ENCODE data around the gene KISS1. TPM values are rescaled to one million over a fixed set of nuclear protein-coding genes. Genes with fewer than 3 reads are reported as not detected.
"Not testable (repeated sequence)": the region's sequence is repeated elsewhere in the genome, so short reads cannot be mapped to it uniquely, and the experiment has no call there.

The KISS1 gene, protein sequence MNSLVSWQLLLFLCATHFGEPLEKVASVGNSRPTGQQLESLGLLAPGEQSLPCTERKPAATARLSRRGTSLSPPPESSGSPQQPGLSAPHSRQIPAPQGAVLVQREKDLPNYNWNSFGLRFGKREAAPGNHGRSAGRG
- not detected for total RNA-seq
- long read RNA-seq, donor 1: 0 reads
- long read RNA-seq, donor 2: 0 reads

DNA sequence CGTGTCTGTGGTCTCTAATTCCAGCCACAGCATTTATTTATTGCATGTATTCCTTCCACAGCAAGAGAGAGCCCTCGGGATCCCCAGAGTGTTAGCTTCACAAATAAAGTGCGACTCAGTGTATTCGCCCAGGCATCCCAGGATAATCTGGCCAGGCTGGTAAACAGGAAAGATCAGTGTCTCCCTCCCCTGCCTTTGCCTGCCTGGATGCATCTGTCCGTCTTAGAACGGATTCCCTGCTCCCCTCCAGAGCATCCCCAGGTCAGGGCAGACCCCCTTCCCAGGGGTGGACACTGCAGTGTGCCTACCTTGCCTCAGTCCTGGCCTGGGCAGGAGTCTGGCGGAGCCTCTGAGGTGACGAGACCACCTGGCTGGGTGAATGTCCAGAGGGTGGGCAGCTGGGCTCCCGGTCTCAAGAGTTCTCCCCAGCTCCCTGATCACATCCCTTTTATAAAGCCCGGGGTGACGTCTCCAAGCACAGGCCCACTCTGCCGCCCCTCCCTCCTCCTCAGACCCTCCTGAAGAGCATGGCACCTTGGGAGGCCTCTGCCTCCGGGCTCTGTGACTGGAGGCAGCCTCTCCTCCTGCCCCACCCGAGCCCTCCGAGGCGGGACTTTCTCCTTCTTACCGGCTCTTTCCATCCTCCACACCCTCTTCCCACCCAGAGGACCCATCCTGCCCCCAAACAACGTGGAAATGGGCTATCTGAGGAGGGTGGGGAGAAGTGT is at the start of gene KISS1:
Gene KISS1, minus strand, starts transcription at position 424 of the 728 bp plus-strand sequence. CDS start 3,615 bp downstream, outside the sequence.
- intact Hi-C loops (cut with DNase I): no loop called here
- DNase-seq (ENCODE audit: low spot score): no peak

DNA sequence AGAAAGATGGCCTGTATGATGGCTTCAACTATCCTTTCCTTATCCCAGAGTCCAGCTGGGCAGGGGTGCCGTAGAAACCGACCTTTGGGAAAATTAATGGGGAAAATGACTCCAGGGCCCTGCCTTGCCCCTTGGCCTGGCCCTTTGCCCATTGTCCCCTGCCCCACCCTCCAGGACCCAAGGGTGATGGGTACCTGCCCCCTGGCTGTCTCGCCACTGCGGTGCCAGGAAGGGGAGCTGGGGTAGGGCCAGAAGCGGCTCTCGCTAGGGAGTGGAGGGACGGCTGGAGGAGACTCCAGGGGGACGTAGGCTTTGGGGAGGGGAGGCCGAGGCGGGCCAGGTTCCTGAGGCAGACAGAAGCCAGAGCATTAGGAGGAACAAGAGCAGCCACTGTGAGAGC is 46.6 kb upstream of the KISS1 start:
- peak; percentile 71 for DNase-seq (ENCODE audit: low spot score)
- intact Hi-C loops (cut with DNase I): loop anchor here in 1 of 2 donors (10.0 kb wide), 1 partner anchor 112 kb away; the partner anchor contains the start of gene PLEKHA6

DNA sequence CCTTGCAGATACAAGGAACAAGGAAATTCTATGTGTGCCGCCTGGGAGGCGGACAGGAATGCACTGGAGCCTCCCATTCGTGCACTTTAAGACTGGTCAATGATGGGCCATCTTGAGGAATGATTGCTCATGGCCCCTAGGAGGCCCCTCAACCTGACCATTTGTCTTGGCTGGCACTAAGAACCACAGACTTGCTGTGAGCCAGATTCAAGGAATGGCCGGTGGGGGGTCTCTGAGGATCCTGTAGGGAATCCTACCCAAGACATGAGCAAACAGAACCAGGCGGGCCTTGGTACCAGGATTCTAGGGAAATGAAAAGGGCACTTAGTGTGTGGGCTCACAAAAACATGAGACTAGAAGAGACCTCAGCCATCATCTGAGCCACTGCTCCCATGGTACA is 45.6 kb upstream of the KISS1 start:
- peak; percentile 26 for DNase-seq (ENCODE audit: low spot score)
- intact Hi-C loops (cut with DNase I): loop anchor here in 1 of 2 donors (10.0 kb wide), 1 partner anchor 113 kb away; the partner anchor contains the start of gene PLEKHA6

DNA sequence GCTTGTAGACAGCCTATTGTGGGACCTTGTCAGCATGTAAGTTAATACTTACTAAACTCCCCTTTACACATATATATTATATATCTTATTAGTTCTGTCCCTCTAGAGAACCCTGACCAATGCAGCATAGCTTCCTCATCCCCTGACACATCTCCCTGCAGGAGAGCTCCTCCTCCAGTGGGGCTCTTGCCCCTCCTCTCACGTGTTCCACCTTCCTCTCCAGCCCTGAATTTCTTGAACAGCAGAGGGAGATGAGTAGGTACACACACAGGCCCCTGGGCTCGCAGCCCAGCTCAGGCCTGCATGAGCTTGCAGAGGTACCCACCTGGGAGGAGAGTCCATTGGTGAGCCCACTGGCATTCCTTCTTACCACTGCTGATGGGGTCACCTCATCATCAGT is 44.8 kb upstream of the KISS1 start:
- intact Hi-C loops (cut with DNase I): loop anchor here in 1 of 2 donors (10.0 kb wide), 1 partner anchor 114 kb away; the partner anchor contains the start of gene PLEKHA6
- DNase-seq (ENCODE audit: low spot score): peak; percentile 20

DNA sequence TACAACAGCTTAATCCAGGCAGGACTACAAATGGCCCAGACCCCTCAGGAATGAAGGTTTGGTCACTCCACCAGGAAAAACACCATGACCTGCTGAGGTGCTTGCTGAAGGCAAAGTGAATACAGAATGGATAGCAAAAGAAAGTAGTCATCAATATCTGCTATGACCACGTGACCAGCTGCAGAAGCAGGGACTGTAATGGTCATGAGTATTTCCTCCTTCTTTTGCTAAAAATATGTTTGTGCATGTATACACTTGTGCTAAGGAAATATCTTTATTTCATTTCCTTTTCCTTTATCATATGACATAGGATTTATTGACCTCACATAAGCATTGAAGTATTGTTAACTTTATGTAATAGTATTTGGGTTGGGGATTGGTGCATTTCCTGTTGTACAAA is 43.9 kb upstream of the KISS1 start:
- no peak for DNase-seq (ENCODE audit: low spot score)
- intact Hi-C loops (cut with DNase I): loop anchor here in 1 of 2 donors (10.0 kb wide), 1 partner anchor 115 kb away; the partner anchor contains the start of gene PLEKHA6

DNA sequence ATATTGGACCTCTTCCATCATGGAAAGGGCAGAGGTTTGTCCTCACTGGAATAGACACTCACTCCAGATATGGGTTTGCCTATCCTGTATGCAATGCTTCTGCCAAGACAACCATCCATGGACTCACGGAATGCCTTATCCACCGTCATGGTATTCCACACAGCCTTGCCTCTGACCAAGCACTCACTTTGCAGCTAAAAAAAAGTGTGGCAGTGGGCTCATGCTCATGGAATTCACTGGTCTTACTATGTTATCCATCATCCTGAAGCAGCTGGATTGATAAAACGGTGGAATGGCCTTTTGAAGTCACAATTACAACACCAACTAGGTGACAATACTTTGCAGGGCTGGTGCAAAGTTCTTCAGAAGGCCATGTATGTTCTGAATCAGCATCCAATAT is 43.1 kb upstream of the KISS1 start:
- DNase-seq (ENCODE audit: low spot score); intact Hi-C loops (cut with DNase I): not testable (repeated sequence)

DNA sequence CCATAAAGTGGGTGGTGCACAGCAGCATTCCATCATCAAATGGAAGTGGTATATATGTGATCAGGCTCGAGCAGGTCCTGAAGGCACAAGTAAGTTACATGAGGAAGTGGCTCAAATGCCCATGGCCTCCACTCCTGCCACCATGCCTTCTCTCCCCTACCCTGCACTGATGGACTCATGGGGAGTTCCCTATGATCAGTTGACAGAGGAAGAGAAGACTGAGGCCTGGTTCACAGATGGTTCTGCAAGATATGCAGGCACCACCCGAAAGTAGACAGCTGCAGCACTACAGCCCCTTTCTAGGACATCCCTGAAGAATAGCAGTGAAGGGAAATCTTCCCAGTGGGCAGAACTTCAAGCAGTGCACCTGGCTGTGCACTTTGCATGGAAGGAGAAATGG is 42.2 kb upstream of the KISS1 start:
- intact Hi-C loops (cut with DNase I); DNase-seq (ENCODE audit: low spot score): not testable (repeated sequence)

DNA sequence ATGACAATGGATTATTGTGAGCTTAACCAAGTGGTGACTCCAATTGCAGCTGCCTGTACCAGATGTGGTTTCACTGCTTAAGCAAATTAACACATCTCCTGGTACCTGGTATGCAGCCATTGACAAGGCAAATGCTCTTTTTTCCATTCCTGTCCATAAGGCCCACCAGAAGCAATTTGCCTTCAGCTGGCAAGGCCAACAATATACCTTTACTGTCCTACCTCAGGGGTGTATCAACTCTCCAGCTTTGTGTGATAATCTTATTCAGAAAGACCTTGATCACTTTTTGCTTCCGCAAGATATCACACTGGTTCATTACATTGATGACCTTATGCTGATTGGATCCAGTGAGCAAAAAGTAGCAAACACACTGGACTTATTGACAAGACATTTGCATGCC is 41.2 kb upstream of the KISS1 start:
- intact Hi-C loops (cut with DNase I); DNase-seq (ENCODE audit: low spot score): not testable (repeated sequence)

DNA sequence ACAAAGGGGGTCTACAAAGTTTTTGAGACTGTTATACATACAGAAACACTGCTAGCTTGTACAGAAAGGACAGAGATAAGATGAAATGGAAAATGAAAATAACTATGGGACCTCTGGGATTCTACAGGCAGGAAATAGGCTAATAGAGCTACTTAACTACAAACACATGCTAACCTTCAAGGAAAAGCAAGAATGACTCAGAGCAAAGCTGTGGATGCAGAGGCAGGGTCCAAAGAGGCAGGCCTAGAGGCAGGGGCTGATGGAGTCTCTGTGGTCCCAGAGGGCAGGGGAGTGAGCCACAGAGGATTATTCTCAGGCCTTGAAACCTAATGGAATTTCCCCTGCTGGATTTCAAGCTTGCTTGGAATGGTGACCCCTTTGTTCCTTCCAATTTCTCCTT is 36.2 kb upstream of the KISS1 start:
- DNase-seq (ENCODE audit: low spot score): no peak
- intact Hi-C loops (cut with DNase I): no loop called here

DNA sequence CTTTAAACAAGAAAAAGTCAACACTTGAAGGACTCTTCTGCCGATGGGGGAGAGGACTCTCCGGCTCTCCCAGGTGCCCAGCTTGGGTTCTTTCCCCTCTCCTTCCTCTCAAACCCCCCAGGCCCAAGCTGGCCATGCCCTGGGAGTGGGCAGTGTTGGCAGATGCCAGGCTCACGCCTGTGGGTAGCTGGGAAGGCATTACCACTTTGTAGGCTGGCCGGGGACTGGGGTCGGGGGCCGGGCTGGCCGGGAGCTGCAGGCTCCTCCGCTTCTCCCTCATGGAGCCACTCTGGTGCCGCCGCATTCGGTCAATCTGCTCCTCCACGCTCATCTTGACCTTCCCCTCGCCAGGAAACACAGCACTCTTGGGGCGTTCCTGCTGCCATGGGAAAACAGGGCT is 33.9 kb upstream of the KISS1 start:
- intact Hi-C loops (cut with DNase I): no loop called here
- no peak for DNase-seq (ENCODE audit: low spot score)

DNA sequence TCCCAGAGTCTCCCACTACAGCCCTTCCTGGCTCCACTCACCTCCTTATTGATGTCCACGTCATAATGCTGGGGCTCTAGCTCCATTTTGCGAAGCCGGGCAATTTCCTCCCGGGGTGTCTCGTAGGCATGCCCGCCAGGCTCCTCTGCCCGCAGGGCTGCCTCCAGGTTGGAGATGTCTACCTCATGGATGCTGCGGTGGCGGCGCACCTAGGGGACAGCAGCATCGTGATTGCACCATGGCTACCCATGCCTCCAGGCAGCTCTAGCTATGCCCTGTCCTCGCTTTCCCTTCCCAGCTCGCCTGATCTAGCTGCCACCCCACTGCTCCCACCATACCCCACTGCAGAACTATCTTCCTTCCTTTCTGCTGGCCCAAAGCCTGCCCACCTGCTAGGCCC is 32.6 kb upstream of the KISS1 start:
- intact Hi-C loops (cut with DNase I): no loop called here
- no peak for DNase-seq (ENCODE audit: low spot score)

DNA sequence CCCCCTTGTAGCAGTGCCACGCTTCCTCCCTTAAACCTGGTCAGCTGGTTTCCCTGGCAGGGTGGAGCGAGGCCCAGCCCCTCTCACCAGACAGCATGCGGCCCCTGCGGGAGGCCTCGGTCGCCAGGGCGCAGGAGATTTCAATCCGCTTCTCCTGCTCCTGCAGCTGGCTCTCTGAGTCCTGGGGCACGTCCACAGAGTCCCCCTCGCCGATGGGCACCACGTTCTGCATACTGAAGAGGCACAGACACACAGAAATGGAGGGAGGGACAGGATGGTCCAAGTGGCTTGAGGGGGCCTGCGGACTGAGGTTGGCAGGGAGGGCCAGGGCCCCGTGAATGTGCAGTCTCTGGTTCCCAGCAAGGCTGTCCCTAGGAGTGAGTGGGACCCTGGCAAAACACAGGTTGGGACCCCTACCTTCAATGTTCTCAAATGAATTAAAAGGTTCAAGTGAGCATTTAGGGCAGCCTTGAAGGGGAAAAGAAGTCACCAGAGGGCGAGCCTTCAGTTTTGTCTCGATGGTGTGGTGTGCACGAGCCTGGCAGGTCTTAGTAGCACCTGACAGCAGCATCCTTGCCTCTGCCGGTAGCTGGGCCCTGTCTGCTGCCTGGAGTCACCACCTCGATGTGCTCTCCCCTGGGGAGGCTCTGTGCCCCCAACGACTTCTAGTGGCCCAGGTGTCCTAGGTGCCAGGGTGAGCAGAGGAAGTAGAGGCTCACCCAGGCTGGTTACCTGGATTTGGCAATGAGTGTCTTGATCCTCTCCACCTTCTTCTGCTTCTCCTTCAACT is 31.9 kb upstream of the KISS1 start:
- intact Hi-C loops (cut with DNase I): no loop called here

DNA sequence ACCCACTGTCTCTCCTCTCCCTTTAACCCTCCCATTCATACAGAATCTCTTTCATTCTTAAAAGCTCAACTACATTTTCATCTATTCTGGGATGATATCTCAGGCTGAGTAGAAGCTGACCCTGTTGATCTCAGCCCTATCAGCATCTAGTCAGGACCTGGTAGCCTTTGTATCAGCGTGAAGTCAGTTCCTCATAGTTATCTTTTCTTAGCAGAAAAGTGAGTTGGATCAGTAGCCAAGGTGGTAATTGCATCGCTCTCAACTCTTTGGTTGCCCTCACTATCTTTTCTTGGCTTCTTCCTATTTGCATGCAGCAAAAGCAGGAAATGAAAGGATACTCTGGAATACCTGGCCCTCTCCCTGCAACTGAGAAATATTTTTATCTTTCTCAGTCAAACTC is 31.1 kb upstream of the KISS1 start:
- intact Hi-C loops (cut with DNase I): no loop called here

More for the DNA sequence above, 31.9 kb upstream of the KISS1 start:
- no peak for DNase-seq (ENCODE audit: low spot score)

DNA sequence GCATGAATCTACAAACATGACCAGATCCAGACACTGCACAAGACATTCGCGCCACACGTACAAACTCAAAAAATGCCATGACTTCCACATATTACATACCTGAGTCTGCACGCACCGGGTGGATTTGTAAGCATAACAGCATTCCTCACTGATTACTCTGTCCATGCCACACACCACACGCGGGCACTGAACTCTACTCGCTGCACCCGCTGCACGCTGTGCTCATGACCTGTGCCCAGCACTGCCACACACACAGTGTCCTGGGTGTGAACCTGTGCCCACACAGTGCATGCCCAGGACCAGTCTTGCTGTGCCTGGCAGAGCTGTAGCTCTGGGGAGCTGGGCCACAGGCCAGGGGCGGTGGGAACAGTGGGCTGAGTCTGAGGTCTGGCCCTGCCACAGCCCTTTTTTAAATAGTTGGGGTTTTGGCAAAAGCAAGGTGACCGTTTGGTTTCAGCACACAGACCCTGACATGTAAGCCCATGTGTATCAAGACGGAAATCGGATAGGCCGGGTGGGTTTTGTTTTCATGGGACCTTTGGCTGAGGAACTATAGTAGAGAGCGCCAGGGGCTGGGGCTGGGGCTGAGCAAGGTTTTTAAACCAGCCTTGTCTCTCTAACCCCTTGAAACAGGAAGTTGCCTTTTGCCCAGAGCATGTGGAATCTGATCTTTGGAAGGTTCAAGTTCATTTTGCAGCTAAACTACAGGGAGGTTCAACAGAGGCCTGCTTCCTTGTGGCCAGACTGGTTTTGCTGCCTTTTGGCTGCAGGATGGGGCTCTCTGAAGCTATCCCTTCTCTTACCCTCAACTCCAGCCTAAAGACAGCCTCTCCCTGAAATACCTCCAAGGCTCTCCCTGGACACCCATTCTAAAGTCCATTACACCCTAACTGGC is 29.8 kb upstream of the KISS1 start:
- intact Hi-C loops (cut with DNase I): no loop called here
- no peak for DNase-seq (ENCODE audit: low spot score)

More for the DNA sequence above, 31.1 kb upstream of the KISS1 start:
- DNase-seq (ENCODE audit: low spot score): no peak

DNA sequence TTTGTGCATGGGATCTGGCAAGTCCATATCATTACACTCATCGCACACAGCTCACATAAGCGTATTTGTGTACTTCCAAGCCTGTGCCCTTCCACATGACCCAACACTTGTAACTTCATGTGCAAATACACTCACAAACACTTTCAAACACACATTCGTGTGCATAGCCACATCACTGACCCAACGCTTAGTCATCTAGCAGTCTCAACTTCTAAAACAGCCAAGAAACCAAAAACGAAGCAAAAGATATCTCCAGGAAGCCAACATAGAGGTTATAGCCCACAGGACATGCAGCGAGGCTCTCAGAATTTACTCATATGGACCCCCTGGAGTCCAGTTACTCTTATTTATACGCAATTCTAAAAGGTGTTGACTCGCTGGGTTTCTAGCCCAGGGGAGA is 28.4 kb upstream of the KISS1 start:
- DNase-seq (ENCODE audit: low spot score): no peak
- intact Hi-C loops (cut with DNase I): no loop called here

DNA sequence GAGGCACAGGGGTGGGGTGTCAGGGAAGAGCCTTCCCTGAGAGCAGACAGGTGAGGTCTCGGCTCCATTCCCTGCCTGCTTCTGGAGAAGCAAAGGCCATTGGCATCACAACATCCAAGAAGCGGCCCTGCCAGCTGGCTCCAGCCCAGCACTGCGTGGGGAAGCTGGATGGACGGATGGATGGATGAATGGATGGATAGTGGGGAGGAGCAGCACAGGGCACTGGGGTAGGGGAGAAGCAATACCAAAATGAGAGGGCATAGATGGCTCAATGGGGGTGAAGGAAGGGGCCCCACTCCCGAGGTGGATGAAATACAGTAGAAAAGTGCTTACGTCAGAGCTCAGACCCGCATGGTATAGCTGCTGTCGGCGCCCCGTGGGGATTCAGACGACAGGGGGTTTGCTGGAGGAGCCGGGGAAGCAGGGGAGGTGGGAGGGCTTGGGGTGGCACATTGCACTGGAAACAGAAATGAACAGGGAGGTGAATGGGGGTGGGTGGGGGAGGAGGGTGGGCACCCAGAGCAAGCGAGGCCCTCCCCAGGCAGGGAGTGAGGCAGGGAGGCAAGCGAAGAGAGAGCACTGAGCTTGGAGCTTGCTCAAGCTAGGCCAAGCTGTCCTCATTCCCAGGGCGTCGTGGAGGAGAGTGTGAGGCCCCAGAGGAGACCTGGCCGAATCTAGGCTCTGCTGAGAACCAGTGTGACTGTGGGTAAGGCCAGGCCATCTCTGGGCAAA is 27.0 kb upstream of the KISS1 start:
- DNase-seq (ENCODE audit: low spot score): no peak
- intact Hi-C loops (cut with DNase I): no loop called here

DNA sequence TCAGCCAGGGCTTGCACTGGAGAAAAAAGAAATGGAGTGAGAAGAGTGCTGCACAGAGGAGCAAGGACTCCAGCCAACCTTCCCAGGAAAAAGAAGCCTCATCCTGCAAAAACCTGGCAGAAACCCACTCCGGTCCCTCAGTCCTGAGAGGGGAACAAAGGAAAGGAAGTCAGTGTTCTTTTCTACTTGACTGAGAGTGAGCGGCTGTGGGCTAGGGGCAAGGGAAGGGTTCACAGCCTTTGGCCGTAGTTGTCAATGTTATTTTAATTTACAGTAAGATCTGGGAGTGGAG is 26.4 kb upstream of the KISS1 start:
- no peak for DNase-seq (ENCODE audit: low spot score)
- intact Hi-C loops (cut with DNase I): no loop called here

DNA sequence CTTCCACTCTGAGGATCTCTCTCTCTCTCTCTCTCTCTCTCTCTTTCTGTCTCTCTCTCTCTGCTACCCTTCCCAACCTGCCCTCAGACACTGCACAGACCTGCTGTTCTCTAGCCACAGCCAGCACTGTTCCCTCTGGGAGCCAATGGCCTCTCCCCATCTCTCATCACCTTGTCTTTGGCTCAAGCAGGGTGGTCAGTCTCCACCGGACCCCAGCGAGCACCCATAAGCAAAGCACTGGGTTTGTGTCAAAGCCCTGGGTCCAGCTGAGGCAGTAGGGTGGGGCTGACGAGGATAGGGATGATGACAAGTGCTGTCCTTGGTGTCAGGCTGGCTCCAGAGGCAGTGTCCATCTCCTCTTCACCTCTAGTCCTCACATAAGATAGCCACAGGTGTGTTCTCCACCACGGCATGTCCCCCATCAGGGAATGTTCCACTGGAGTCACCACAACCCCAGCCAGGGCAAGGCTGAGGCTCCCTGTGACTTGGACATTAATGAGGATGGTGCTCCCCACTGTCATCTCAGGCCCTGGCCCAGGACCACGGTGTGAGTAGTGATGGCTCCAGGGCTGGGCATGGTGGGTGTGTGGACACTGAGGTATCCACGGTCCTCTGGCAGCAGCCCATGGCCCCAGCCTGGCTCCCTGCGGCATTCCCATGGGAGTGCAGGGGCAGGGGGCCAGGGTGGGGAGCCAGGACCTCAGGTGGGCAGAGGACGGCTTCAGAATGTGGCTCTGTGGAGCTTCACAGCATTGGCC is 25.9 kb upstream of the KISS1 start:
- no peak for DNase-seq (ENCODE audit: low spot score)
- intact Hi-C loops (cut with DNase I): no loop called here
